Measurements from ENCODE around the gene ADD3. TPM values are rescaled to one million over a fixed set of nuclear protein-coding genes. Genes with fewer than 3 reads are reported as not detected.

The ADD3 gene
- total and polyA plus RNA-seq, 2 of the 13 experiments (the other 11 are each of a cell fraction or from before 2014, with no cell fraction given), result 44.7 to 57.5 TPM

GRCh38 chr10:110094786-110095185 is 87.0 kb downstream of the ADD3 start:
- WGBS (ENCODE audit: low lambda C conversion rate), result over 99% methylated on average over 2 of the region's 2 CpGs
- ChIA-PET POLR2A (interaction anchor here (1.2 kb wide), 1 partner anchor 87 kb away, joined by 3 read pairs; the partner anchor contains the start of gene ADD3), CTCF (ENCODE audit: low intra/inter-chr PET ratio, low total read pairs) (no interaction called here)
- H3K4me1 ChIP-seq (ENCODE audit: insufficient read depth, low read length), result no peaks in the 10 kb centered on the region
- DNase-seq (ENCODE audit: low spot score) (no peak), ATAC-seq (no peak), FAIRE-seq (no peak)
- H3K27ac ChIP-seq (ENCODE audit: extremely low read length, insufficient read depth, low read length), result no peak overlapping the region
- no peaks in the 10 kb centered on the region for H3K27me3 ChIP-seq (ENCODE audit: control insufficient read depth in 1 of 2, insufficient read depth in 2 of 2, low read length in 2 of 2)
- no peak overlapping the region for H2AFZ ChIP-seq (ENCODE audit: low read length)
- peaks cover 5% of the 10 kb centered on the region for H3K79me2 ChIP-seq (ENCODE audit: insufficient read depth, low read length)
- no peaks in the 10 kb centered on the region for H4K20me1 ChIP-seq (ENCODE audit: insufficient read depth, low read length)
- TF ChIP-seq MLX (CRISPR knock-in tag; IDR thresholded peaks at IDR 0.05) (no peak), NR2F1 (CRISPR knock-in tag; IDR thresholded peaks at IDR 0.05) (no peak), ZNF792 (CRISPR knock-in tag; IDR thresholded peaks at IDR 0.05) (no peak), ZNF136 (CRISPR knock-in tag; IDR thresholded peaks at IDR 0.05; ENCODE audit: low read depth) (no peak), ZNF660 (CRISPR knock-in tag; IDR thresholded peaks at IDR 0.05; ENCODE audit: borderline replicate concordance, low read depth) (no peak)
- TF ChIP-seq, protein P1, sequence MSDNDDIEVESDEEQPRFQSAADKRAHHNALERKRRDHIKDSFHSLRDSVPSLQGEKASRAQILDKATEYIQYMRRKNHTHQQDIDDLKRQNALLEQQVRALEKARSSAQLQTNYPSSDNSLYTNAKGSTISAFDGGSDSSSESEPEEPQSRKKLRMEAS (IDR thresholded peaks at IDR 0.05), result no peak
- H3K9me3 ChIP-seq (ENCODE audit: low read length), result no peaks in the 10 kb centered on the region
- intact Hi-C loops (cut with micrococcal nuclease; ENCODE audit: unreplicated experiment), result no loop called here
- H3K4me3 ChIP-seq (replicated peaks in 1 of 3; ENCODE audit: insufficient read depth in 1 of 3, low read depth in 2 of 3, low read length in 3 of 3), result no peak overlapping the region
- in situ Hi-C loops (cut with HindIII; ENCODE audit: extremely low pct_ligation_motif_present, low pct_unique_long_range_greater_than_20kb), result no loop called here
- no peaks in the 10 kb centered on the region for H3K36me3 ChIP-seq (replicated peaks in 1 of 2; ENCODE audit: control insufficient read depth in 1 of 2, insufficient read depth in 2 of 2, low read length in 2 of 2)
- no peak overlapping the region for H3K9ac ChIP-seq (ENCODE audit: insufficient read depth, low read depth, low read length)
- no TSS peak for BruUV-seq (replicated peaks)
- no peak overlapping the region for H3K4me2 ChIP-seq (ENCODE audit: low read depth, low read length)

- DNase-seq (ENCODE audit: low spot score) (no peak), ATAC-seq (no peak), FAIRE-seq (no peak)
- in situ Hi-C loops (cut with HindIII; ENCODE audit: extremely low pct_ligation_motif_present, low pct_unique_long_range_greater_than_20kb), result no loop called here
- Histone ChIP-seq H3K36me3 (replicated peaks in 1 of 2; ENCODE audit: control insufficient read depth in 1 of 2, insufficient read depth in 2 of 2, low read length in 2 of 2) (peaks cover 4 to 25% of the 10 kb centered on the region in 2 experiments; a peak in 4 of 5 replicates), H2AFZ (ENCODE audit: low read length) (no peak overlapping the region), H3K27me3 (ENCODE audit: control insufficient read depth in 1 of 2, insufficient read depth in 2 of 2, low read length in 2 of 2) (no peaks in the 10 kb centered on the region), H3K9ac (ENCODE audit: insufficient read depth, low read depth, low read length) (no peak overlapping the region), H4K20me1 (ENCODE audit: insufficient read depth, low read length) (no peaks in the 10 kb centered on the region), H3K79me2 (ENCODE audit: insufficient read depth, low read length) (peaks cover 5% of the 10 kb centered on the region), H3K9me3 (ENCODE audit: low read length) (no peaks in the 10 kb centered on the region), H3K4me3 (replicated peaks in 1 of 3; ENCODE audit: insufficient read depth in 1 of 3, low read depth in 2 of 3, low read length in 3 of 3) (no peak overlapping the region), H3K27ac (ENCODE audit: extremely low read length, insufficient read depth, low read length) (no peak overlapping the region), H3K4me1 (ENCODE audit: insufficient read depth, low read length) (no peaks in the 10 kb centered on the region), H3K4me2 (ENCODE audit: low read depth, low read length) (no peak overlapping the region)
- POLR2A ChIA-PET, result no interaction called here
- no TSS peak for BruUV-seq (replicated peaks)
- CTCF ChIA-PET (ENCODE audit: low intra/inter-chr PET ratio, low total read pairs), result no interaction called here
- 93% methylated on average over 2 of the region's 2 CpGs for WGBS (ENCODE audit: low lambda C conversion rate)
- intact Hi-C loops (cut with micrococcal nuclease; ENCODE audit: unreplicated experiment), result no loop called here
- TF ChIP-seq ATAD3A (CRISPR knock-in tag; IDR thresholded peaks at IDR 0.05) (no peak), TBX3 (IDR thresholded peaks at IDR 0.05; ENCODE audit: borderline replicate concordance) (no peak)
Observed at GRCh38 chr10:110101464-110102144, 93.8 kb downstream of the ADD3 start.

All from HepG2 (cell line).